A673 (cell line): Measurements from ENCODE around the gene ATP2A3. TPM values are rescaled to one million over a fixed set of nuclear protein-coding genes. Genes with fewer than 3 reads are reported as not detected.
A peak's percentile ranks its signal among the peaks of the same experiment; 100 is the strongest.

Experiments used
- BruUV-seq: library from RNA; stranded (reverse); fragments of 400-500 nt; replicated peaks from 2 replicates; lab custom pipeline; 2021; lab: Mats Ljungman, UMichigan
- CTCF ChIA-PET: fragments of 300-600 bp; sonication (Branson Sonifier 250); formaldehyde crosslinking; loops from one replicate; lab custom pipeline; 2022; ENCODE audit warnings: antibody characterized with exemption; lab: Charles Lee
- POLR2A ChIA-PET: fragments of 300-600 bp; sonication (Branson Sonifier 250); formaldehyde crosslinking; loops from one replicate; lab custom pipeline; 2022; ENCODE audit warnings: antibody characterized with exemption; ENCODE audit not compliant: low non-redundant PET; lab: Charles Lee
- DNase-seq: peaks from one replicate; pipeline ENCODE4 v3.0.0-alpha.2; 2015; ENCODE audit warnings: low spot score
- H3K27ac ChIP-seq: fragments of 200-600 bp; sonication (generic); 2 replicates; pipeline ENCODE4 v1.5.1; 2016; ENCODE audit warnings: mixed run types, low read depth, mild to moderate bottlenecking, mixed read lengths, antibody characterized with exemption, low read length; ENCODE audit not compliant: poor library complexity, severe bottlenecking
- H3K27me3 ChIP-seq: fragments of 200-600 bp; sonication (generic); replicated peaks from 2 replicates; pipeline ENCODE4 v1.6.1; 2017; ENCODE audit warnings: mixed run types, low read depth, mild to moderate bottlenecking, mixed read lengths, antibody characterized with exemption, low read length; ENCODE audit not compliant: insufficient read depth, poor library complexity
- H3K36me3 ChIP-seq: fragments of 200-600 bp; sonication (generic); 2 replicates; pipeline ENCODE4 v1.6.1; 2016; ENCODE audit warnings: mixed run types, mild to moderate bottlenecking, mixed read lengths, antibody characterized with exemption, low read length; ENCODE audit not compliant: insufficient read depth, poor library complexity, severe bottlenecking
- H3K4me1 ChIP-seq: fragments of 200-600 bp; sonication (generic); 2 replicates; pipeline ENCODE4 v1.6.1; 2017; ENCODE audit warnings: mixed run types, mild to moderate bottlenecking, mixed read lengths, antibody characterized with exemption, low read length; ENCODE audit not compliant: insufficient read depth, poor library complexity, severe bottlenecking
- H3K4me3 ChIP-seq: fragments of 200-600 bp; sonication (generic); 2 replicates; pipeline ENCODE4 v1.5.1; 2016; ENCODE audit warnings: low read depth, mixed run types, mild to moderate bottlenecking, mixed read lengths, low read length; ENCODE audit not compliant: poor library complexity, severe bottlenecking
- H3K9me3 ChIP-seq: fragments of 200-600 bp; sonication (generic); 2 replicates; pipeline ENCODE4 v1.6.1; 2016; ENCODE audit warnings: mixed run types, low read depth, mild to moderate bottlenecking, mixed read lengths, antibody characterized with exemption, low read length; ENCODE audit not compliant: poor library complexity, severe bottlenecking
- CTCF ChIP-seq: fragments of 300-800, 200-600 bp; sonication (generic); conservative IDR thresholded peaks from 2 replicates; pipeline ENCODE4 v1.5.1; 2017; ENCODE audit warnings: low read depth, mild to moderate bottlenecking, antibody characterized with exemption, low read length, moderate library complexity, mixed read lengths
- EZH2 ChIP-seq: fragments of 200-600 bp; sonication (generic); IDR thresholded peaks from 2 replicates; pipeline ENCODE4 v1.6.1; 2017; ENCODE audit warnings: borderline replicate concordance, low read depth, mild to moderate bottlenecking, mixed read lengths, antibody characterized with exemption, low read length; ENCODE audit not compliant: poor library complexity, severe bottlenecking
- intact Hi-C: fragments of 100-400 bp; cut with micrococcal nuclease; formaldehyde crosslinking; loops from one replicate; pipeline ENCODE4 v1.10.0; 2022; ENCODE audit not compliant: unreplicated experiment
- total RNA-seq: library from RNA; stranded (reverse); gene quantifications from 2 replicates; pipeline ENCODE4 v1.2.3, GENCODE V29; 2021

The ATP2A3 gene
- total RNA-seq, 1 experiment from 2014 or later, result 0.17 TPM

GRCh38 chr17:3947318-3947810 is 16.9 kb downstream of the ATP2A3 start:
- H3K27me3 ChIP-seq, result no peaks in the 10 kb centered on the region
- H3K9me3 ChIP-seq, result no peaks in the 10 kb centered on the region
- BruUV-seq, result no TSS peak
- H3K27ac ChIP-seq, result no peak overlapping the region
- peaks cover 4% of the 10 kb centered on the region for H3K4me1 ChIP-seq
- TF ChIP-seq CTCF (no peak), EZH2 (no peak)
- ChIA-PET POLR2A (no interaction called here), CTCF (no interaction called here)
- no peaks in the 10 kb centered on the region for H3K36me3 ChIP-seq
- intact Hi-C loops, result no loop called here
- no peak overlapping the region for H3K4me3 ChIP-seq
- DNase-seq, result no peak

- ChIA-PET CTCF (interaction anchor here (0.7 kb wide), 1 partner anchor 17 kb away, joined by 4 read pairs; no protein-coding TSS in a partner anchor), POLR2A (no interaction called here)
- no peaks in the 10 kb centered on the region for H3K9me3 ChIP-seq
- intact Hi-C loops, result no loop called here
- H3K4me1 ChIP-seq, result peaks cover 4% of the 10 kb centered on the region
- no peaks in the 10 kb centered on the region for H3K27me3 ChIP-seq
- TF ChIP-seq CTCF, result no peak
- no peak for TF ChIP-seq EZH2
- no peak for DNase-seq
- H3K27ac ChIP-seq, result no peak overlapping the region
- H3K4me3 ChIP-seq, result no peak overlapping the region
- no peaks in the 10 kb centered on the region for H3K36me3 ChIP-seq
- no TSS peak for BruUV-seq
These were observed 17.5 kb downstream of the ATP2A3 start for GRCh38 chr17:3946711-3947235.

- TF ChIP-seq CTCF (no peak), EZH2 (no peak)
- CTCF ChIA-PET, result no interaction called here
- H3K4me1 ChIP-seq, result peaks cover 4% of the 10 kb centered on the region
- no peaks in the 10 kb centered on the region for H3K9me3 ChIP-seq
- H3K36me3 ChIP-seq, result no peaks in the 10 kb centered on the region
- H3K4me3 ChIP-seq, result peak overlapping the region; percentile 49
- POLR2A ChIA-PET, result no interaction called here
- no peaks in the 10 kb centered on the region for H3K27me3 ChIP-seq
- intact Hi-C loops, result no loop called here
- peak; percentile 74 for DNase-seq
- H3K27ac ChIP-seq, result peak overlapping the region; percentile 45
- BruUV-seq, result no TSS peak
These were observed 19.5 kb downstream of the ATP2A3 start for GRCh38 chr17:3944485-3945388.
